Activated CD8-positive, alpha-beta T cell treated with anti-CD3 and anti-CD28 coated beads for 36 hours (primary cell): ENCODE measurements around the gene EBF3. TPM values are rescaled to one million over a fixed set of nuclear protein-coding genes. Genes with fewer than 3 reads are reported as not detected.

ENCODE experiments used
- ATAC-seq: fragments of 200-7000 bp; cut with Tn5 transposase; one replicate; pipeline ENCODE4 v1.10.0; 2021; ENCODE audit warnings: mild to moderate bottlenecking, moderate library complexity
- CTCF ChIA-PET: fragments of 350-600 bp; sonication (Branson Sonifier 250); formaldehyde crosslinking; loops from one replicate; lab custom pipeline; 2021; ENCODE audit warnings: antibody characterized with exemption; lab: Charles Lee
- POLR2A ChIA-PET: fragments of 350-600 bp; sonication (Branson Sonifier 250); formaldehyde crosslinking; loops from one replicate; lab custom pipeline; 2021; ENCODE audit warnings: antibody characterized with exemption; lab: Charles Lee
- DNase-seq: peaks from one replicate; pipeline ENCODE4 v3.0.0-alpha.2; 2020
- H3K27ac Mint-ChIP-seq: one replicate; pipeline ENCODE4 v1.8.0; 2021; ENCODE audit warnings: mild to moderate bottlenecking, mixed read lengths
- H3K27me3 Mint-ChIP-seq: one replicate; pipeline ENCODE4 v1.8.0; 2021; ENCODE audit warnings: mixed read lengths
- H3K36me3 Mint-ChIP-seq: one replicate; pipeline ENCODE4 v1.8.0; 2021; ENCODE audit warnings: low read depth, mixed read lengths
- H3K4me1 Mint-ChIP-seq: one replicate; pipeline ENCODE4 v1.8.0; 2021; ENCODE audit warnings: low read depth, mixed read lengths
- H3K4me3 Mint-ChIP-seq: one replicate; pipeline ENCODE4 v1.8.0; 2021; ENCODE audit warnings: mild to moderate bottlenecking, moderate library complexity, mixed read lengths
- H3K9me3 Mint-ChIP-seq: one replicate; pipeline ENCODE4 v1.8.0; 2021; ENCODE audit warnings: mixed read lengths
- intact Hi-C: fragments of 100-400 bp; cut with micrococcal nuclease; formaldehyde crosslinking; loops from one replicate; pipeline ENCODE4 v1.10.0; 2022
- total RNA-seq, 2 experiments: library from RNA; stranded (reverse); gene quantifications; one replicate each; pipeline ENCODE4 v1.2.3, GENCODE V29; 2021
- TF ChIP-seq, protein P1 (sequence below): fragments of 200-600 bp; IDR thresholded peaks from one replicate; pipeline ENCODE4 v1.8.0; 2022; ENCODE audit warnings: antibody characterized with exemption, mild to moderate bottlenecking

Gene EBF3
- total RNA-seq, 2 experiments from 2014 or later = not detected

DNA sequence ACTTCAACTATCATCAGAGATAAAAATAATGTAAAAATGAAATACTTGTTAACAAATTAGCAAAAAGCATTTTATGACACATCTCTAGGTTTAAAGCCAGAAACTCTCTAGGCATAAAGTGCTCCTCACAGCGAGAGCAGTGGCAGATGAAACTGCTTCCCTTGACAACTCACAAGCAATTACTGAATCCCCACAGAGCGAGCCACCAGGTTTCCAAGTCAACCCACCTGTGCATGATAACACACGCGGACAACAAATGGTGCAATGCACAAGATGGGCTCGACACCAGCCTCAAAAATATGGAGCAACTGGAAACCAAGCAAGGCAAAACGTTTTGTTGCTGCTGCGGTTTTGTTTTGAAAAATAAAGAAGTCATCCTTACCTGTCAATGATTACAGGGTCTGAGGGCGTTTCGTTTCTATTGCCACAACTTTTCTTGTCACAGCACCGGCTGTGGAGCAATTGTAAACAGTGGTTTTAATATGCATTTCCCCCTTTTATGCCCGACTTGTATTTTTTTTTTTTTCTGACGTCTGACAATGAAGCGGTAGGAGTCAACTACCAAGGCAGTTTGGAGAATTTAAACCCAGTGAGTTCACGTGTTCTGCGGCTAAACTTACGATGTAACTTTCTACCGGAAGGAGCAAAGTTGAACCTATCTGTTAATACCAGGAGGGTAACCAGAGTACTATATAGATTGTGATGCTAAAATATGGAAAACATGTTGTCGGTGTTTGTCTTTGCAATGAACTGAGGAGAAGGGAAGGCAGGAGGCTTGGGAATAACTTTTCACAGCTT is 7.0 kb downstream of the EBF3 start:
- H3K36me3 Mint-ChIP-seq = no peaks in the 10 kb centered on the region
- ChIA-PET CTCF (interaction anchor here (0.9 to 3.0 kb wide), 5 partner anchors 9 to 68 kb away, joined by 3 to 19 read pairs (median 4); no protein-coding TSS in a partner anchor), POLR2A (no interaction called here)
- no peak for ATAC-seq
- TF ChIP-seq, protein P1, sequence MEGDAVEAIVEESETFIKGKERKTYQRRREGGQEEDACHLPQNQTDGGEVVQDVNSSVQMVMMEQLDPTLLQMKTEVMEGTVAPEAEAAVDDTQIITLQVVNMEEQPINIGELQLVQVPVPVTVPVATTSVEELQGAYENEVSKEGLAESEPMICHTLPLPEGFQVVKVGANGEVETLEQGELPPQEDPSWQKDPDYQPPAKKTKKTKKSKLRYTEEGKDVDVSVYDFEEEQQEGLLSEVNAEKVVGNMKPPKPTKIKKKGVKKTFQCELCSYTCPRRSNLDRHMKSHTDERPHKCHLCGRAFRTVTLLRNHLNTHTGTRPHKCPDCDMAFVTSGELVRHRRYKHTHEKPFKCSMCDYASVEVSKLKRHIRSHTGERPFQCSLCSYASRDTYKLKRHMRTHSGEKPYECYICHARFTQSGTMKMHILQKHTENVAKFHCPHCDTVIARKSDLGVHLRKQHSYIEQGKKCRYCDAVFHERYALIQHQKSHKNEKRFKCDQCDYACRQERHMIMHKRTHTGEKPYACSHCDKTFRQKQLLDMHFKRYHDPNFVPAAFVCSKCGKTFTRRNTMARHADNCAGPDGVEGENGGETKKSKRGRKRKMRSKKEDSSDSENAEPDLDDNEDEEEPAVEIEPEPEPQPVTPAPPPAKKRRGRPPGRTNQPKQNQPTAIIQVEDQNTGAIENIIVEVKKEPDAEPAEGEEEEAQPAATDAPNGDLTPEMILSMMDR = no peak
- no peak for DNase-seq
- peaks cover 55% of the 10 kb centered on the region for H3K27me3 Mint-ChIP-seq
- intact Hi-C loops = no loop called here
- H3K27ac Mint-ChIP-seq = no peak overlapping the region
- H3K4me3 Mint-ChIP-seq = no peak overlapping the region
- H3K9me3 Mint-ChIP-seq = no peaks in the 10 kb centered on the region
- H3K4me1 Mint-ChIP-seq = peaks cover 17% of the 10 kb centered on the region

DNA sequence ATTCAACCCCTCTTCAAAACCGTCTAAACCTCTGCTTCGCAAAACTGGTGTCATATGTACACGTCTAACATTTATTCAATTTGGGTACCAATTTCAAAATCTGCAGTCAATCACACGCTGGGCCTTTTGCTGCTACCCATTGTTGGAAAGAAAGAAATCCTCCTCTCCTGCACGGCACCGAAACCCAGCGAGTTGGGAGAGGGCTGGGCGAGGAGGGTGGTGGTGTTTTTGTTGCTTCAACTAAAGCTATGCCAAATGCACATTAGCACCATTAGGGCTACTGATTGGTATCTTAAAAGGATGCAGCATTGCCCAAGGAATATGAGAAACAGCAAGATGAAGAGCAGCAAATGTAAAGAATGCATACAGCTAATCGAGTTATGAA is 7.8 kb downstream of the EBF3 start:
- H3K4me3 Mint-ChIP-seq = no peak overlapping the region
- intact Hi-C loops = no loop called here
- H3K9me3 Mint-ChIP-seq = no peaks in the 10 kb centered on the region
- ATAC-seq (no peak), DNase-seq (no peak)
- H3K36me3 Mint-ChIP-seq = no peaks in the 10 kb centered on the region
- peaks cover 16% of the 10 kb centered on the region for H3K4me1 Mint-ChIP-seq
- no peak overlapping the region for H3K27ac Mint-ChIP-seq
- POLR2A ChIA-PET = no interaction called here
- CTCF ChIA-PET = interaction anchor here (1.1 kb wide), 1 partner anchor 14 kb away, joined by 10 read pairs; no protein-coding TSS in a partner anchor
- TF ChIP-seq, protein P1 = no peak
- peaks cover 48% of the 10 kb centered on the region for H3K27me3 Mint-ChIP-seq

DNA sequence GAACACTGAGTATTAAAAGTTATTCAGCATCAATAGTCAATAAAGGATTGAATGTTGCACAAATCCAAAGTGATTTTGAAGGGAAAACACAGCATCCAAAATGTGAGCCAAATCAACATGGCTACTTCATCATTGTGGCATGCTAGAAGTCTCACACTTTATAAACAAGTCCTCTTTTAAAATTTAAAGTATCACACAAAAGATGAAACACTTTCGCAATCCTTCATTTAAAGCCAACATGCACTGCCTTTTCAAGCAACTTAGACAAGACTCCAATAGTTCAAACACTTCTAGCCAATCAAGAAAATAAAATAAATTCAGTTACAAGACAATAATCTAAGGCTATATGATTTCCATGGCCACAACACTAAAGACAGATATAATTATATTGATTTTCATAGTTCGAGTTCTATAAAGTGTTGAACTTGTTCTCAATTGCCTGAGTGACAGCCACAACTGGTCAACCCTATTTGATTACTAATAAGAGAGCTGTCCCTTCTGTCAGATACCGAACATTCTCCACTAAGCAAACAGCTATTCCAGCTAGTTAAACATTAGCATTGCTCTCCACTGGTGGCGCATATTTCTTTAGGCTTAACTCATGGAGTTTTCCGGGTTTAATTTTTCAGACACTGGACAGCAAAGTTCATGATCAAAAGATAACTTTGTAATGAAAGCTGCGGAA is 8.3 kb downstream of the EBF3 start:
- TF ChIP-seq, protein P1 = no peak
- no peaks in the 10 kb centered on the region for H3K9me3 Mint-ChIP-seq

DNA sequence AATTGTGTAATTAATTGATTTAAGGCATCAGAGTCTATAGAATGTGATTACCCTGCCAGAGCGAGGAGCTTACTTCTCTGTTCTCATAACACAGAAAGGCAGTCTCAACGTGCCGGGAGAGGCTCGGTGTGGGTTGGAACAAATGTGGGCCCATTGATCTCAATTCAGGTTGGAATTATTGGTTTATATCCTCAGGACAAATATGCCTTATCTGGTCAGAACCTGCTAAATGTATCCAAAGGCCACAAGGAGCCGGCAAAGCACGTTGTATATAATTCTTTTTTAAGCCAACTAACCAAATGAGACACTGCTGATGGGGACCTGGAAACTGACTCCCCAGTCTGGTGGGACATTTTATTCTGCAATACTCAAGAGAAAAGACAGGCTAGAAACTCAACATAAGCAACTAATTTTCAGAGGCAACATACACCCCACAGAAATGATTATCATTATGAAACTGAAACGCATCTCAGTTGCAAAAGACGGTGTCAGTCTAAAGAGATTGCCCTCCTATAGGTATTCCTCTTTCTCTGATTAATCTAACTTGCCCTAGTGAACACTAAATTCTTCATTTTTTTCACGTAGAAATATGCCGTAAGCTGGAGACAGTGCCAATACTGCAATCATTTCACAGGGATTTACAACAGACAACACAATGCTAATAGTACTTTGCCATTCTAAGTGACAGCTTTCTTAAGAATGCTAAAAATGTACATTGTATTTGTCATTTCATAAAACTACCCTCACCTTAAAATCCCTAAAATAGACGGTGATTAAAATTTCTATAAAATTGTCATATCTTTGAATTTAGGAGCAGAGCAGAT is 9.4 kb downstream of the EBF3 start:
- Mint-ChIP-seq H3K4me1 (peaks cover 8% of the 10 kb centered on the region), H3K9me3 (no peaks in the 10 kb centered on the region), H3K27ac (no peak overlapping the region), H3K4me3 (no peak overlapping the region), H3K27me3 (peaks cover 34% of the 10 kb centered on the region), H3K36me3 (no peaks in the 10 kb centered on the region)
- TF ChIP-seq, protein P1 = no peak
- intact Hi-C loops = no loop called here
- DNase-seq (no peak), ATAC-seq (no peak)
- POLR2A ChIA-PET = no interaction called here
- CTCF ChIA-PET = no interaction called here

More for the DNA sequence above, 8.3 kb downstream of the EBF3 start:
- DNase-seq (no peak), ATAC-seq (no peak)
- intact Hi-C loops = no loop called here
- no peak overlapping the region for H3K27ac Mint-ChIP-seq
- POLR2A ChIA-PET = no interaction called here
- no peaks in the 10 kb centered on the region for H3K36me3 Mint-ChIP-seq
- CTCF ChIA-PET = interaction anchor here (1.1 kb wide), 1 partner anchor 15 kb away, joined by 10 read pairs; no protein-coding TSS in a partner anchor
- peaks cover 14% of the 10 kb centered on the region for H3K4me1 Mint-ChIP-seq
- peaks cover 43% of the 10 kb centered on the region for H3K27me3 Mint-ChIP-seq
- H3K4me3 Mint-ChIP-seq = no peak overlapping the region
